A549 (cell line): Measurements from ENCODE around the gene TRIM41.

ENCODE experiments used
- CTCF ChIP-seq: fragments of >200 bp; sonication (Bioruptor Twin); formaldehyde crosslinking; IDR thresholded peaks from 3 replicates; pipeline ENCODE4 v1.5.1; 2016
- EP300 ChIP-seq, 2 experiments: fragments of >200 bp; sonication (Bioruptor Twin); formaldehyde crosslinking; IDR thresholded peaks; 2 replicates in 1 of 2; 3 replicates in 1 of 2; pipeline ENCODE4 v1.6.1; 2016 to 2017
- ESRRA ChIP-seq: fragments of 150-350 bp; IDR thresholded peaks from 2 replicates; pipeline ENCODE4 v1.6.1; 2014; ENCODE audit warnings: mild to moderate bottlenecking, low read length, borderline replicate concordance
- FOSL2 ChIP-seq, 2 experiments: fragments of 450-650 bp in 1 of 2; fragments of >200 bp in 1 of 2; sonication (Bioruptor Twin) in 1 of 2; formaldehyde crosslinking; IDR thresholded peaks; 2 replicates each; pipeline versions ENCODE4 v1.5.0 to v1.6.1; 2016 to 2020; ENCODE audit warnings: mild to moderate bottlenecking in 1 of 2, moderate library complexity in 1 of 2
- JUN ChIP-seq, 2 experiments: fragments of >200 bp; sonication (Bioruptor Twin); formaldehyde crosslinking; IDR thresholded peaks; 2 replicates in 1 of 2; 3 replicates in 1 of 2; pipeline ENCODE4 v1.6.1; 2016 to 2017
- NR3C1 ChIP-seq: fragments of >200 bp; sonication (Bioruptor Twin); formaldehyde crosslinking; IDR thresholded peaks from 3 replicates; pipeline ENCODE4 v1.6.1; 2017
- POLR2A ChIP-seq: IDR thresholded peaks from 2 replicates; pipeline ENCODE4 v1.6.1; 2012; ENCODE audit warnings: mild to moderate bottlenecking, low read length
- RAD21 ChIP-seq, 2 experiments: fragments of >200 bp in 1 of 2; sonication (Bioruptor Twin) in 1 of 2; formaldehyde crosslinking in 1 of 2; IDR thresholded peaks in 1 of 2; conservative IDR thresholded peaks in 1 of 2; 2 replicates in 1 of 2; 3 replicates in 1 of 2; pipeline ENCODE4 v1.6.1; 2012 to 2018; ENCODE audit warnings: inconsistent platforms in 1 of 2
- REST ChIP-seq: fragments of 200-600 bp; sonication (generic); IDR thresholded peaks from 2 replicates; pipeline ENCODE4 v1.6.1; 2016; ENCODE audit warnings: antibody characterized with exemption, mild to moderate bottlenecking, moderate library complexity
- RFX5 ChIP-seq: fragments of 450-650 bp; IDR thresholded peaks from 2 replicates; pipeline ENCODE4 v1.7.1; 2014; ENCODE audit warnings: antibody characterized with exemption, mild to moderate bottlenecking, moderate library complexity
- USF2 ChIP-seq: fragments of 450-650 bp; IDR thresholded peaks from 2 replicates; pipeline ENCODE4 v1.6.1; 2014; ENCODE audit warnings: antibody characterized with exemption
- ZC3H11A ChIP-seq: fragments of 450-650 bp; IDR thresholded peaks from 2 replicates; pipeline ENCODE4 v1.6.1; 2014; ENCODE audit warnings: antibody characterized with exemption, mild to moderate bottlenecking

GRCh38 chr5:181259974-181260719 lies 37.1 kb downstream of the TRIM41 start:
- no peak for TF ChIP-seq CTCF
- no peak for TF ChIP-seq EP300 (IDR thresholded peaks at IDR 0.05)
- no peak for TF ChIP-seq NR3C1
- no peak for TF ChIP-seq POLR2A
- no peak for TF ChIP-seq RAD21 (conservative IDR thresholded peaks at IDR 0.05 in 1 of 2, IDR thresholded peaks at IDR 0.05 in 1 of 2)
- TF ChIP-seq JUN (IDR thresholded peaks at IDR 0.05): no peak
- no peak for TF ChIP-seq REST
- no peak for TF ChIP-seq RFX5
- TF ChIP-seq ZC3H11A: no peak
- TF ChIP-seq USF2: no peak
- TF ChIP-seq FOSL2 (IDR thresholded peaks at IDR 0.05): no peak
- no peak for TF ChIP-seq FOSL2 (CRISPR knock-in tag; IDR thresholded peaks at IDR 0.05)
- no peak for TF ChIP-seq ESRRA
